GM12878 (cell line): Measurements from ENCODE around the gene SLIT1.

ENCODE experiments used
- BMI1 ChIP-seq: fragments of 450-650 bp; IDR thresholded peaks from 2 replicates; pipeline ENCODE4 v1.6.1; 2016; ENCODE audit warnings: mild to moderate bottlenecking, moderate library complexity, borderline replicate concordance
- EZH2 ChIP-seq: IDR thresholded peaks from 2 replicates; pipeline ENCODE4 v1.6.1; 2012; ENCODE audit warnings: low read depth, mild to moderate bottlenecking, control low read depth, inconsistent platforms, low read length, borderline replicate concordance; ENCODE audit not compliant: control insufficient read depth
- FOXM1 ChIP-seq: IDR thresholded peaks from 2 replicates; pipeline ENCODE4 v1.6.1; 2012; ENCODE audit warnings: low read depth, mild to moderate bottlenecking, inconsistent platforms, low read length, moderate library complexity
- NBN ChIP-seq: fragments of 450-650 bp; IDR thresholded peaks from 2 replicates; pipeline ENCODE4 v1.6.1; 2016
- NRF1 ChIP-seq: conservative IDR thresholded peaks from 2 replicates; pipeline ENCODE4 v1.6.1; 2011; ENCODE audit warnings: mild to moderate bottlenecking, low read depth, low read length, improper control_type of control experiment
- POLR2A ChIP-seq: IDR thresholded peaks from 2 replicates; pipeline ENCODE4 v1.6.1; 2011; ENCODE audit warnings: low read depth, mild to moderate bottlenecking, low read length
- RAD21 ChIP-seq: IDR thresholded peaks from 2 replicates; pipeline ENCODE4 v1.6.1; 2011; ENCODE audit warnings: mild to moderate bottlenecking, low read depth, low read length, moderate library complexity; ENCODE audit not compliant: insufficient read depth
- SP1 ChIP-seq: IDR thresholded peaks from one replicate; pipeline ENCODE4 v1.6.1; 2011; ENCODE audit warnings: low read depth, low read length
- TAF1 ChIP-seq: IDR thresholded peaks from 2 replicates; pipeline ENCODE4 v1.6.1; 2011; ENCODE audit warnings: mild to moderate bottlenecking, low read depth, low read length, borderline replicate concordance
- TCF7 ChIP-seq: IDR thresholded peaks from 2 replicates; pipeline ENCODE4 v1.6.1; 2014; ENCODE audit warnings: antibody characterized with exemption, borderline replicate concordance
- ZNF622 ChIP-seq: fragments of 450-650 bp; IDR thresholded peaks from 2 replicates; pipeline ENCODE4 v1.6.1; 2017; ENCODE audit warnings: mild to moderate bottlenecking, inconsistent platforms
- TF ChIP-seq, protein P1 (sequence below), 3 experiments: IDR thresholded peaks in 2 of 3; conservative IDR thresholded peaks in 1 of 3; 2 replicates each; pipeline ENCODE4 v1.5.1; 2011; ENCODE audit warnings: low read depth in 3 of 3, low read length in 3 of 3, mild to moderate bottlenecking in 3 of 3, control low read depth in 2 of 3, moderate library complexity in 2 of 3, inconsistent platforms in 1 of 3, mixed read lengths in 1 of 3; ENCODE audit not compliant: control insufficient read depth in 2 of 3, insufficient read depth in 1 of 3; ENCODE audit errors: extremely low read depth in 1 of 3

DNA sequence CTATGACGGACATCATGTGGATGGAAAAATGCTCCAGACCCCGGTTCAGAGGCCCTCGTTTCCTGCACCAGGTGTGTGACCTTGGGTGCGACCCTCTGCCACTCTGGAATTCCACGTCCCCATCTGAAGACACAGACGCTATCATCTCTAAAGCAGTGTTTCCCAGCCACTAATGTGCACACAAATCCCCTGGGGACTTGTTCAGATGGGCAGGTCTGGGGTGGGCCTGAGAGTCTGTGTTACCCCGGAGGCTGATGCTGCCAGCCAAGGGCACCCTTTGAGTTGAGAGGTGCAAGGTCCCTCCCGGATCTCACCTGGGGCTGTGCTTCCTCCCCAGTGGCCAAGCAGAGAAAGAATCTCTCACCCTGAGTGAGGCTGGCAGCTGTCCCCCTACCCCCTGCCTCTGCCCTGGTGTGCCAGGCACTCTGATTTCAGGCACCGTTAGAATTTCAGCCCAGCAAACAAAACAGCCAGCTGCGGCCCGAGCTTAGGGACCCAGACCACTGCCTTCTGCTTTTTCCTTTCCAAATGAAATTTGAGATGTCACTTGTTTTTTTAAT lies 90.0 kb downstream of the SLIT1 start:
- TF ChIP-seq TCF7 = no peak
- TF ChIP-seq, protein P1, sequence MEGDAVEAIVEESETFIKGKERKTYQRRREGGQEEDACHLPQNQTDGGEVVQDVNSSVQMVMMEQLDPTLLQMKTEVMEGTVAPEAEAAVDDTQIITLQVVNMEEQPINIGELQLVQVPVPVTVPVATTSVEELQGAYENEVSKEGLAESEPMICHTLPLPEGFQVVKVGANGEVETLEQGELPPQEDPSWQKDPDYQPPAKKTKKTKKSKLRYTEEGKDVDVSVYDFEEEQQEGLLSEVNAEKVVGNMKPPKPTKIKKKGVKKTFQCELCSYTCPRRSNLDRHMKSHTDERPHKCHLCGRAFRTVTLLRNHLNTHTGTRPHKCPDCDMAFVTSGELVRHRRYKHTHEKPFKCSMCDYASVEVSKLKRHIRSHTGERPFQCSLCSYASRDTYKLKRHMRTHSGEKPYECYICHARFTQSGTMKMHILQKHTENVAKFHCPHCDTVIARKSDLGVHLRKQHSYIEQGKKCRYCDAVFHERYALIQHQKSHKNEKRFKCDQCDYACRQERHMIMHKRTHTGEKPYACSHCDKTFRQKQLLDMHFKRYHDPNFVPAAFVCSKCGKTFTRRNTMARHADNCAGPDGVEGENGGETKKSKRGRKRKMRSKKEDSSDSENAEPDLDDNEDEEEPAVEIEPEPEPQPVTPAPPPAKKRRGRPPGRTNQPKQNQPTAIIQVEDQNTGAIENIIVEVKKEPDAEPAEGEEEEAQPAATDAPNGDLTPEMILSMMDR (IDR thresholded peaks at IDR 0.05 in 2 of 3, conservative IDR thresholded peaks at IDR 0.05 in 1 of 3; ENCODE audit: control insufficient read depth in 2 of 3, extremely low read depth in 1 of 3, insufficient read depth in 1 of 3, low read depth in 3 of 3, low read length in 3 of 3) = no peak
- TF ChIP-seq FOXM1 = no peak
- TF ChIP-seq POLR2A = no peak
- TF ChIP-seq BMI1 = no peak
- no peak for TF ChIP-seq ZNF622
- no peak for TF ChIP-seq RAD21
- no peak for TF ChIP-seq TAF1
- no peak for TF ChIP-seq NBN
- TF ChIP-seq NRF1 = no peak
- TF ChIP-seq SP1 = no peak
- TF ChIP-seq EZH2 = no peak
